Stimulated activated CD4-positive, alpha-beta T cell treated with anti-CD3 and anti-CD28 coated beads, Interleukin-4, amount 100 ng/mL, for 48 hours (primary cell): ENCODE results near the gene PACSIN2.
A peak's percentile ranks its signal among the peaks of the same experiment; 100 is the strongest.
"Not testable (repeated sequence)": the region's sequence is repeated elsewhere in the genome, so short reads cannot be mapped to it uniquely, and the experiment has no call there.

Source experiments
- DNase-seq, 2 donors: peaks; one replicate each; pipeline ENCODE4 v3.0.0-alpha.2; 2020; ENCODE audit warnings: low read depth in 2 of 2

Gene PACSIN2

DNA sequence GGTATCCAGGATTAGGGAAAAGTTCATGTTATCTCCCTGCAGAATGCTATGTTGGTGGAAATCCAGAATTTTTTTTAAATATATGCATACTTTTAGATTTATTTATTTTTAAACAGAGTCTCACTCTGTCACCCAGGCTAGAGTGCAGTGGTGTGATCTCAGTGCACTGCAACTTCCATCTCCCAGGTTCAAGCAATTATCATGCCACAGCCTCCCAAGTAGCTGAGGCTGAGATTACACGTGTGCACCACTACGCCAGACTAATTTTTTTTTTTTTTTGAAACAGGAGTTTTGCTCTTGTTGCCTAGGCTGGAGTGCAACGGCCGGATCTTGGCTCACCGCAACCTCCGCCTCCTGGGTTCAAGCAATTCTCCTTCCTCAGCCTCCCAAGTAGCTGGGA lies 2.6 kb downstream of the PACSIN2 start:
- no peak for DNase-seq

GRCh38 chr22:43011079-43011478 lies 3.9 kb downstream of the PACSIN2 start:
- no peak for DNase-seq

DNA sequence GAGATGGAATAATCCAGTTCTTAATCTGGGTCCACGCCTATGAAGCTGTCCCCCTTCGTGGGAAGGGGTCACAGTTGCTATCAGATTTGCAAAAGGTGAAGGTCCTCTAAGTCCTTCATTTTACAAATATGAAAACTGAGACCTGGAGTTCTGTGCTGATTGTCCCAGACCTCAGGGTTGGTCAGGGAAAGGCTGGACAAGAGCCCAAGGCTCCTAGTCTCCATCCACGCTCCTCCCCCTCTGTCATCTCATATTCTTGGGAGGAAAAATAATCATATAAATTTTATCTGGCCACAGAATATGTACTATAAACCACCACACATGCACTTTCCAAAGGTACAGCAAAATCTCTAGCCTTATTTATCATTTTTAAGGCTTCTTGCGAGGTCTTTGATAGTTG lies 5.5 kb downstream of the PACSIN2 start:
- DNase-seq, result no peak

- DNase-seq, result no peak
Observed at GRCh38 chr22:43008921-43009320, 6.0 kb downstream of the PACSIN2 start.

GRCh38 chr22:43008509-43008908 lies 6.4 kb downstream of the PACSIN2 start:
- no peak for DNase-seq

DNA sequence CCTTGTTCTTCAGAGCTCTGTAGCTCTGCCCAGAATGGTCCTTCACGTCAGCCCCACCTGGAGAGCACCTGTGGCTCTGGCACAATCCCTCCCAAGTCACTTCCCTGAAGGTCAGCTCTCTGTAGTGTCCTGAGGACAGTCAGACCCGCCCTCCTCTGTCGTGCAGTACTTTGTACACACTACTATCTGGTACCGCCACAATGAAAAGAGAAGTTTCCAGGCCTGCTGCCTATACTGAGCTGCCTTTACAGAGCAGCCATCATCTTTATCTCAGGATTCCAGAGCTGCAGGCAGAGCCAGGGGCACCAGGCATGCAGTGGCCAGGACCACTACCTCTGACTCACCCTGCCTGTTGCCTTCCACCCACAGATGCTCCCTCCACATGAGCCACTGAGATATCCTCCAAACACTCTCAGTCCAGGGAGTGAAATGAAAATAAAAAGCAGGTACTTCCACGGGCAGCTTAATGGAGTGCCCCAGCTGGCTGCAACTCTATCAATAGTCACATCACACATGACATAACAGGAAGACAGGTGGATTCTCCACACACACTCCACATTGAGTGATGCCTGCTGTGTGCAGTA lies 7.3 kb downstream of the PACSIN2 start:
- DNase-seq, result no peak

DNA sequence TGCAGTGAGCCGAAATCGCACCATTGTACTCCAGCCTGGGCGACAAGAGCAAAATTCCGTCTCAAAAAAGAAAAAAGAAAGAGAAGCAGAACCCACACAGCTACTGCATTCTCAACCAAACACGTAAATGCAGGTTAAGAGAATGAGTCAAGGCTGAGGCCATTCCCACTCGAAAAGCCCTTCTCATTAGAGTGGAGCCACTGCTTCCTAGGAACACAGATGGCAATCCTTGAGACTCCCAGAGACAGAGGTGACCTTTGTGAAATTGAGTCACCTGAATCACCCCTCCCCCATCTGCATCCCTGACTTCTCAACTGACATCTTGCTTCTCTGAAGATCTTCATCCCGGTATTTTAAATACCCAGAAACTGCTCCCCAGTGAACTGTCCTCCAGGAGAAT lies 8.2 kb downstream of the PACSIN2 start:
- DNase-seq, result no peak

DNA sequence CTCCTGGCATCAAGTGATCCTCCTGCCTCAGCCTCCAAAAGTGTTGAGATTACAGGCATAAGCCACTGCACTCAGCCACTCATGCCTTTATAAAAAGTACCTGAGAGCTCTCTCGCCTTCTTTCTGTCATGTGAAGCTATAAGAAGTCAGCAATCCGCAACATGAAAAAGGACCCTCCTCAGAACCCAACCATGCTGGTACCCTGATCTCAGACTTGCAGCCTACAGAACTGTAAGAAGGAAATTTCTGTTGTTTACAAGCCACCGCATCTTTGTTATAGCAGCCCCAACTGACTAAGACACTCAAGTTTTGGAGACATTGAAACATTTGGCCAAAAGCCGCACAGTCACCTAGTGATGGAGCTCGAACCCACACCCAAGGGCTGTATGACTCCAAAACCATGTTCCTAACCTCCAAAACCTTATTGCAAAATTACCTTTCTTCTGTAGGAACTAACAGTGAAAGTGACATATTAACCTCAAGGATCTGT lies 8.9 kb downstream of the PACSIN2 start:
- DNase-seq, result no peak

DNA sequence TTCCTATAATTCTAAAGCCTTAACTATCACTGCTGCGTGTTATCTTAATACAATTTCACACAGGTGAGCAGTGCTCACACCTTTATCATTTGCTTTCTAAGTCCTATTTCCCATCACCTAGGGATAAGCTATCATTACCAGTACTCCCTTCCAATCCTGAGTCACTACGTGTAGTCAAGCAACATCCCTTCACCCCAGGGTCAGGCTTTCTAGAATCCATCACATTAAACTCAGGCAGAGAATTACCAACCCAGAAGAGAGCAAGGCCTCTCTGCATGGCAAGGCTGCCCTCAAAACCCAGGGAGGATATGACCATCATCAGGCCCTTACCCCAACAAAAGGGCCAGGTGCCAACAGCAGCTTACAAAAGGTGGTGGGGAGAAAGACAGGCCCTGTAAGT lies 9.8 kb downstream of the PACSIN2 start:
- no peak for DNase-seq

DNA sequence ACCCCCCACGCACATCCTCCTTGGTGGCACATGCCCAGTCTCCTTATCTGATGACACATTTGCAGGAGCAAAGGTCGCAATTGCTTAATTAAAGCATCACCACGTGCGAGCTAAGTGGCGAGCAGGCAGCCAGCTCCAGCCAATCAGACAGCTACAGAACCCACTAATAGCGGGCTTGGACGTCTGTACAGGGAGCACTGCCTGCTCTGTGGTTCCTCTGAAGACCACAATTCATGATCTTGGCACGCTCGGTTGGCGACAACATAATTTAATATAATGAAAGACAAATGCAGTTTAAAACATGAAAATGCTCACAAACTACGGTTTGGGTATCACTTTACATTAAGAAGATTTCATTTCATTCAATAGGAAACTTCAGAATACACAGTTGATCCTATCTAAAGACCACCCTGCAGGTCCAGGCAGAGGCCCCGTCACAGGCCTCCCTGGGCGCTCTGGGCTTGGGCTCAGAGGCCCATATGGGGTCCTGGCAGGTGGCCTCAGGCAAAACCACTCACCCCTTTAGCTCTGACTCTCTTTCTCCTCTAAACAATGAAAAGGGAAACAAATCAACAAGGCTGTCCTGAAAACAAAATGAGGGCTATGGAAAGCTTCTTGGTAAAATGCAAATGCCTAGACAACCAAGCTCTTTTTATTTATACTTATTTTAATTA lies 10.4 kb downstream of the PACSIN2 start:
- no peak for DNase-seq

DNA sequence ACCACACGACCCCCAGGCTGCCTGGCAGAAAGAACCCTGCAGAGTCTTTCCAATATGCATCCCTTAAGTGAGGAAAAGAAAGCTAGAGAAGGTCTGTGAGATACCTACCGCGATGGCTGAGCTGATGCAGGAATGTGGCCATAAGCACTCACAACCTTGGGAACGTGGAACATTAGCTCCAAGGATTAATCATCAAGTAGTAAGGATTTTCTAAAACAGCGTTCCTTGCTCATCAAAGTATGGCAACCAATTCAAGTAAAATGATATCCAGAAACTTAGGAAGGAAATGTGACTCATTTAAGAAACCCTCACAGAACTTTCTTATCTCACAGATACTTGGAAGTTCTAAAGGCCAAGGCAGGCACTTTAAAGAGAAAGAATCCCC lies 12.8 kb downstream of the PACSIN2 start:
- no peak for DNase-seq

- no peak for DNase-seq
Observed at GRCh38 chr22:43001271-43002201, 13.4 kb downstream of the PACSIN2 start.

DNA sequence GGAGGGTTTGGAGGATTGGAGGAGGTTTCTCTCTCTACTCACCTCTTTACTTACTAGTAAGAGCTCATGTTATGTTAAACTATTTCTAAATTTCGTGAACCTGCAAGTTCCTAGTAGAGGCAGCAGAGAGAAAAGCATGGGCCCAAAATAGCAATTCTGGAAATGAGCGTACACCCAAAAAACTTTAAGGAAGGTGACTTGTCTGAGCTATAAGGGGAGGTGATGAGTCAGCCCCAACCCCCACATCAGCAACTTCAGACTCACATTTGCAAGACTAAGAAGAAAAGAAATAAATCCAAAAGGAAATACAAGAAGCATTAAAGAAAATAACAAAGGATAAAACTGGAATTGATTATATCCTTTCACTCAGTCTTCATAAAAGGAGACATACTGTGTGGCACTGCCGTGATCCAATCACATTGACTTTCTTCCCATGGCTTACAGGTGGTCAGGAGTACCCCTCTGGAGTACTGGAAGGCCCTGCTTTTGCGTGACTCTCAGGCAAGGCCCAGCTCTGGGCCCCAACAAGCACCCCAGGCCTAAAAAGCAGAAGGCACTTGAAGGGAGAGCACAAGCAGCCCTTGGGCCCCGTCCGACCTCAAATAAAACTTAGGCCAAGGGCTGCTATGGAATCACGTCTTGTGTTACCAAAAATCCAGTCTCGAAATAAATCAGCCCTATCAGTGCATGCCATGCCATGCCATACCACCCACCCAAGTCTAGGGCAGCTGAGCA lies 14.3 kb downstream of the PACSIN2 start:
- peak in 1 of 2 donors; percentile 49 for DNase-seq

GRCh38 chr22:42997582-42998090 lies 17.3 kb downstream of the PACSIN2 start:
- DNase-seq, result no peak

- DNase-seq, result no peak
Observed at GRCh38 chr22:42996646-42997365, 18.1 kb downstream of the PACSIN2 start.

GRCh38 chr22:42995654-42996053 lies 19.3 kb downstream of the PACSIN2 start:
- DNase-seq, result not testable (repeated sequence)

DNA sequence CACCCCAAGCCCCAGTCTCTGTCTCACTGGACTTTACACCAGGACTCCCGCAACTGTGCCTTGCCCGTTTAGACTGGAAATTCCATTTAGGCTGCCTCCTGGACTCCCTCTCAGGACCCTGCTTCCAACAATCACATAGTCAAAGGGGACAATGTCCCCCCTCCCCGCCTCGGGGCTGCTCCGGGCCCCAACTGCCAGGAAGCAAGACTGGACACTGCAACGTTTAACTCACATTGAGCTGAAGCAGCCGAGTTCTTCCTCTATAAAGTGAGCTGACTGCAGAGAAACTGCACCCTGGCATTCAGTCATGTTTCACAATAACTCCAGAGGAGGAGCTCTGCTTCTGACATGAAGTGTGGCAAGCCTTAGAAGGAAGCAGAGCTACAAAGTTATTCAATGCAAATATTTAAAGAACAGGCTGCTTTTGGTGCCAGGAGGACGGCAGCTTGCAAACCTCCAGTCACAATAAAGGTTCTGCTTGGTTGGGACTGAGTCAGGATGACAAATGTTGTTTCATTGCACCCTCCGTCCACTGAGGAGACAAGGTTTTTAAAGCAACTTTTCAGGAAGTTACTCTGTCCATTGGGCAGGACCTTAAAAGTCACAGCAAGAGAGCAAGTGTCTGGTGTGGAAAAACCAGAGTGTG lies 19.9 kb downstream of the PACSIN2 start:
- DNase-seq, result no peak

DNA sequence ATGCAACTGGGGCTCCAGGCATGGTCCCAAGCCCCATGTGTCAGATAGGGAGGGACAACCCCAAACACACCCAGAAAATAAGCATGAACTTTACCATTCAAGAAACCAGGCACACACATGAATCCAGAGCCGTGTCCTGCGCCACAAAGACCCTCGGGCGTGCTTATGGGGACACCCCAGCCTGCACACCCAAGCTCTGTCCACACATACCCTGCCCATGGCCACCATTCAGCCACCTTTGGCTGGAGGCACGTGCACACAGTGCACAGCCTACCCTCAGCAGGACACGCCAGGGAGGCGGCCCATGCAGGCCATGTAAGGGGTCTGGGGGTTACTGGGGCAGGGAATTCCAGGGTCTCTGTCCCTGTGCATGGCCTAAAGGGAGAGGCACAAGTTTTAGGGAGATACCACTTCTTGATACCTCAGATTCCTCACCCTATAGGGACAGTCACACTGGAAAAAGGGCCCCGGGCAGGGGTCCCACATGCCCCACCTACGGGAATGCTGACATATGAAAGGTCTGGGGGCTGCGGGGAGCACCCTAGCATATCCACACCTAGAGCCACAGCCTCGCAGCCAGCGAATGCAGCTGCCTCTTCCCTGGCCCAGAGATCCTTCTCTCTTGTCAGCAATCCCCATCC lies 20.6 kb downstream of the PACSIN2 start:
- no peak for DNase-seq

- DNase-seq, result no peak
Observed at GRCh38 chr22:42993651-42994275, 21.2 kb downstream of the PACSIN2 start.
